HG03469 (cell line): ENCODE data around the gene GALNT2.

ENCODE experiments used
- ATAC-seq: cut with Tn5 transposase; IDR thresholded peaks from one replicate; pipeline ENCODE4 v1.9.1; 2021; ENCODE audit warnings: mild to moderate bottlenecking, moderate library complexity, moderate number of reproducible peaks; ENCODE audit not compliant: unreplicated experiment

GALNT2 gene

GRCh38 chr1:230050973-230051735, 15.9 kb upstream of the GALNT2 start:
- ATAC-seq = no peak

DNA sequence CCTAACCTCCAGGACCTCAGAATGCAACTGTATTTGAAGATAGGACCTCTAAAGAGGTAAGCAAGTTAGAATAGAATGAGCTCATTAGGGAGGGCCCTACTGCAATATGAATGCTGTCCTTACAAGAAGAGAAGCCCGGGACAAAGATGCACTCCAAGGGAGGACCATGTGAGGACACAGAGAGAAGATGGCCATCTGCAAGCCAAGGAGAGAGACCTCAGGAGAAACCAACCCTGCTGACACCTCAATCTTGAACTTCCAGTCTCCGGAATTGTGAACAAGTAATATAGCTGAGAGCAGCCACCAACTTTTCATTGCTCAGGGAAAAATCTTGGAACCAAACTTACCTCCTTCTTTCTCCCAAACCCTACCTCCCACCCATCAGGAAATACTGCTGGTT, 15.0 kb upstream of the GALNT2 start:
- ATAC-seq = no peak

GRCh38 chr1:230052665-230053064, 14.4 kb upstream of the GALNT2 start:
- no peak for ATAC-seq

- no peak for ATAC-seq
These were observed 12.8 kb upstream of the GALNT2 start for GRCh38 chr1:230054092-230054749.

- ATAC-seq = no peak
These were observed 10.9 kb upstream of the GALNT2 start for GRCh38 chr1:230056098-230056497.

- no peak for ATAC-seq
These were observed 9.9 kb upstream of the GALNT2 start for GRCh38 chr1:230057100-230057499.

- ATAC-seq = no peak
These were observed 9.1 kb upstream of the GALNT2 start for GRCh38 chr1:230057681-230058565.

DNA sequence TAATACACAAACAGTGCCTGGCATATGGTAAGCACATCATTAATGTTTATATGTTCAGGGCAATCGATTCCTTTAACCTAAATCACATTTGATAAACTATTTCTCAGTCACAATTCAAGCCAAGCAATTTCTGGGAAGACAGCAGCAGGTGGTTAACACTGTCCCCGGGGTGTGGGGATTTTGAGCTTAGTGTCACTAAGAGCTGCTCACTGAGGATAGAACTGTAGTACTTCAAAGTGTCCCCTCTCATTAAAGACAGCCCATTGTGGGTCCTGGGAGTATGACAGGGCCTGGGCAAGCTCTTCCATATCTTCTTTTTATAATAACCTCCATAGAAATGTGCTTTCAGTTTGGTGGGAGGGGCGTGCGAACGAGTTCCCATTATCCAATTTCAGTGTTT, 8.4 kb upstream of the GALNT2 start:
- ATAC-seq = no peak

DNA sequence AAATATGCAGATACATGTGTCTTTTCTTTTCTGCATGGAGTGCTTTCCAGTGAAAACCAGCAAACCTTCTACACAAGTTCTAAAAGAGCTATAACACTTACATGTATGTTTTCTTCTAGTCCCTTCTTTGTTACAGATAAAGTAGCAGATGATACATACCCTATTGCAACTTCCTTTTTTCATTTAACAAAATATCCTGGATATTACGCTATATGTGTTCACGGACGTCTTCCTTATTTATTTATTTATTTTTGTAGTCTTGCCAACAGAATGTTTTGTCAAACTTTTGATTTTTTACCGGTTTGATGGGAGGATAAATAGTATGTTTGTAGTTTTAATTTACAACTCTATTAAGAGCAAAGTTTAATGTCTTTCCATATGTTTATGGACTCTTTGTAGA, 5.2 kb upstream of the GALNT2 start:
- ATAC-seq = no peak

- no peak for ATAC-seq
These were observed 4.5 kb upstream of the GALNT2 start for GRCh38 chr1:230062521-230062920.

DNA sequence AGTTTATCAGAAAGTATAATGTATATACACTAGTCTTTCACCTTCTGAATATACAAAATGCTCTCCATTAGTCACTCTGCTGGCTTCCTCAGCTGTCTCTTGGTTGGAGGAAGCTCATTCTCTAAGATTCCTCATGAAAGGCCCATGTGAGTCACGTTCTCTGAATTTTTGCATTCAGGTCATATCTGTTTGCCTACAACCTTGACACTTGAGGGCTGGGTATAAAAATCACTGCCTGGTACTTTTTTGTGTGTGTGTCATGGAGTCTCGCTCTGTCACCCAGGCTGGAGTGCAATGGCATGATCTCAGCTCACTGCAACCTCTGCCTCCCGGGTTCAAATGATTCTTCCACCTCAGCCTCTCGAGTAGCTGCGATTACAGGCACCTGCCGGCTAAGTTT, 2.8 kb upstream of the GALNT2 start:
- no peak for ATAC-seq

DNA sequence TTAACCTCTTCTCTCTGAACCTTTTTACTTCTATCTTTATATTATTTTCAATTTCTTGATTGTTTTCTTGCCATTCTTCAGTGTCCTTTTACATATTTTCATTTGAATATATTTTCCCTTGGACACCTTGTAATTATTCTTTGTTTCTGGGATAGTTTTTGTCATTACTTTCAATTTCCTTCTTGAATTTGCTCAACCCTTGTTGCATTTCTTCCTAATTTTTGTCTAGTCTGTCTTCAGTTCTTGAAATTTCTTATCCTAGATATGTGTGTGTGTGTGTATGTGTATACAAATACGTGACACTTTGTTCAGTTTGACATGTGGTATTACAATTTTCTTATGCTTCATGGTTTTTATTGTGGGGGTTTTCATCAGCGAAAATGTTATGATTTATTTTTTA, 1.9 kb upstream of the GALNT2 start:
- ATAC-seq = no peak

GRCh38 chr1:230065571-230065970, 1.5 kb upstream of the GALNT2 start:
- no peak for ATAC-seq

GRCh38 chr1:230066031-230066430, 1.0 kb upstream of the GALNT2 start:
- ATAC-seq = no peak

DNA sequence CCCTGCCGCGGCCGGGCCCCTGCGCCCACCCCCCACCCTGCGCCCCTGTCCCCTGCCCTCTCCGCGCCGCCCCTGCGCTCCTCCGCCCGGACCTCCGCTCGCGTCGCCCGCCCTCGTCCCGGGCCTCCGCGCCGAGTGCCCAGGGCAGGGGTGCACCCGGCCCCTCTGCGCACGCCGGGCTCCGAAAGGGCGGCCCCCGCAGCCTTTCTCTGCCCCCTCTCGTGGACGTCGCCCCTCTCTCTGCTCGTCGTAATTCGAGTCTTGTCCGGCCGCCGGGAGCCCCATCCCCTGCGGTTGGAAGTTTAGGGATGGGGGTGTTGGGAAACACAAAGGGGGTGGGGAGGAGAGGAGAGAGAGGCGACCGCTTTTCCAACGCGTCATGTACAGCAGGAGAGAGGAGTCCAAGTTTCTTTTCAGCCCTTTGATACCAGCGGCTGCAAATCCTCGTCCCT, 407 bp downstream of the GALNT2 start:
- no peak for ATAC-seq

DNA sequence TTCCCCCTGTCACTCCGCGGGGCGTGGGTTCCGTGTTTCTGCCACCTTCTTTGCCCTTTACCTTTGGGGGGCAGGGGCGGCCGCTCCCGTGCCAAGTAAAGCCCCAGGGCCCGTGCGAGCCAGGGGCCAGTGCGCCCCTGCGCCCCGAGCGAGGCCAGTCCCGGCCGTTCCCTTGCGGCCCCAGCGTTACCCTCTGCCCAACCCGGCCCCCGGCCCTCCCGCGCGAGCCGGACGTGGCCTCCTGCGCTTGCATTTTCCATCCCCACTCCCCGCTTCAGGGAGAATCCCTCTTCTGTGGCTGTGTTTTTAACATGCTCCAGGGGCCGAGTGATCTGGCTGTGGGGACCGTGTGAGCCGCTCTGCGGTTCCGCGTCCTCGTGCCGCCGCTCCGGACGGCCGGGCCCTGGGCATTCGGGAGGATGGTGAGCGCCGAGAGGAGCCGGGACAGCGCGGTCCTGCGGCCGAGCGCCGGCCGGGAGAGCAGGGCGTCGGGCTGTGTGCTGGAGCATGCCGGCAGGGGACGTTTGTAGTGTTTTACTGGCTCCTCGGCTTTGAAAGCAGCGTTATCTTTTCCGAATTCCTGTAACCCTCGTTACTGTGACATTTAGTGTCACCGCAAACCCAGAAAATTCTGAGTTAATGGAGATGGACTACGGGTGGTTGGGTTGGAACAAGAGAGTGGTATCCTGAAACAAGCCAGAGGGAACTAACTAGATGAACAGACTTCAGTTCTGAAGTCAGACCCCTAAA, 1.0 kb downstream of the GALNT2 start:
- ATAC-seq = no peak

DNA sequence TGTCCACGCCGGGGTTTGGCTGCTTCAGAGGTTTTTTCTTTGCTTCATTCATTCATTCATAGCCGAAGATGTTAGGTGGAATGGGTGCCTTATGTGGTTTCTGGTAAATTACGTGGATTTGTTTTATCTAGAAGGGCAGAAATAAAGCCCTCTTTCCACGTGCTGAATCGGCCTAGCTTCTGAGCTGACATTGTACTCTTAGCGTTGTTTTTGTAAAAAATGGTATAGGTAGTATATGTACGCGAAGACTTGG, 1.5 kb downstream of the GALNT2 start:
- no peak for ATAC-seq

GRCh38 chr1:230068952-230069684, 2.1 kb downstream of the GALNT2 start:
- no peak for ATAC-seq

DNA sequence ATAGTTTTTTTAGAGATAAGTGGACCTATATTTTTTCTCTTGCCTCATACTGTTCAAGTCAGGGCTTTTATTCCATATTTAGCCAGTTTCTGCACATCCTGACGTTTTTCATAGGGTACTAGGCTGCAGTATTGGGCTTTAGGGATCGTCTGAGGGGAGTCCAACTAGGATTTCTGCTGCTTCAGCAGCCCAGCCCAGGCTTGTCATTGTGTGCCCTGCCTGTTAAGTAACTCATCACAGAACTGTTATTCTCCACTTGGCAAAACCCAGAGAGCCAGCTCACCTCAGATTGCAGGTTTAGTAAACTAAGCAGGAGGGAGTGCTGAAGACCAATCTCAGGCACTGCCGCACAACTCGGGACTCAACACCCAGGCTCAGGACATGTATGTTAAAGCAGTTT, 2.8 kb downstream of the GALNT2 start:
- no peak for ATAC-seq
